Ovary (tissue), 9 donors: ENCODE measurements around the gene SREBF1. TPM values are rescaled to one million over a fixed set of nuclear protein-coding genes. Genes with fewer than 3 reads are reported as not detected.

Source experiments
- DNase-seq, 5 donors: peaks; one replicate each; pipeline ENCODE4 v3.0.0-alpha.2; 2019 to 2020
- H3K27ac ChIP-seq, 2 donors: fragments of 200-600 bp; one replicate each; pipeline versions ENCODE4 v1.5.1 to v1.8.0; 2019 to 2022
- H3K27me3 ChIP-seq: fragments of 200-600 bp; one replicate; pipeline ENCODE4 v1.8.0; 2022
- H3K36me3 ChIP-seq: fragments of 200-600 bp; sonication (generic); one replicate; pipeline ENCODE4 v1.5.1; 2019
- H3K4me1 ChIP-seq: one replicate; pipeline ENCODE4 v1.8.1; 2013; ENCODE audit warnings: mild to moderate bottlenecking, moderate library complexity; ENCODE audit not compliant: insufficient read depth
- H3K4me3 ChIP-seq: fragments of 200-600 bp; sonication (generic); one replicate; pipeline ENCODE4 v1.5.1; 2017
- H3K9me3 ChIP-seq, 2 donors: fragments of 200-600 bp in 1 of 2; sonication (generic) in 1 of 2; one replicate each; pipeline versions ENCODE4 v1.5.1 to v1.8.1; 2013 to 2019; ENCODE audit warnings: mild to moderate bottlenecking in 1 of 2, moderate library complexity in 1 of 2
- EP300 ChIP-seq: sonication (generic); formaldehyde crosslinking; IDR thresholded peaks from one replicate; pipeline ENCODE4 v1.6.1; 2017; ENCODE audit warnings: antibody characterized with exemption
- POLR2A ChIP-seq: fragments of 450-650 bp; IDR thresholded peaks from one replicate; pipeline ENCODE4 v1.6.1; 2017; ENCODE audit warnings: antibody characterized with exemption, mild to moderate bottlenecking, moderate library complexity
- WGBS, 3 donors: extraction: QIAGEN DNeasy Blood & Tissue Kit in 1 of 3; methylation state at CpG; one replicate each; pipeline versions ENCODE4 v1.1.5 to v1.1.7; 2013 to 2017; 5-methylcytosine and 5-hydroxymethylcytosine counted together
- intact Hi-C, 4 donors: fragments of 100-400 bp; cut with DNase I; formaldehyde crosslinking; loops; one replicate each; pipeline versions ENCODE4 v1.11.0 to v1.15.1; 2022 to 2023
- polyA plus RNA-seq, 2 donors: library from polyadenylated mRNA; stranded (reverse); fragments of 200-250 nt in 1 of 2; fragments of 350-450 nt in 1 of 2; fragmentation: Illumina TruSeq in 1 of 2; extraction: RNeasy Lipid Tissue Mini Kit (QIAGEN cat#74804) in 1 of 2; gene quantifications; one replicate each; pipeline ENCODE4 v1.2.3, GENCODE V29; 2013 to 2014
- total RNA-seq, 7 donors: library from RNA; depleted of rRNA in 2 of 7; stranded (reverse); fragments of >200 nt in 2 of 7; fragmentation: NEBNext Ultra II Directional in 3 of 7; extraction: Animal tissue kit (Norgen Biotek cat#: 25700) in 3 of 7; gene quantifications; one replicate each; pipeline versions ENCODE4 v1.1.0 to v1.2.4, GENCODE V29; 2016 to 2023
- TF ChIP-seq, protein P1 (sequence below), 3 donors: fragments of 450-650 bp in 2 of 3; fragments of 200-600 bp in 1 of 3; IDR thresholded peaks; one replicate each; pipeline versions ENCODE4 v1.5.1 to v1.8.0; 2016 to 2022; ENCODE audit warnings: antibody characterized with exemption in 3 of 3, mild to moderate bottlenecking in 1 of 3
- donor health status: DM: no; HTN: no; CAD: no; lungs with moderate emphysema.
- donor health status: DM: no; HTN: no; CAD: no.
- donor health status: Bipolar disorder and iron deficiency.
- donor health status: DM: yes; HTN: yes; CAD: no.
- donor health status: DM: no; HTN: no; CAD: no.
- donor health status: DM: yes; HTN: yes; CAD: no.

The SREBF1 gene
- total and polyA plus RNA-seq, 9 donors = 24.3 to 190 (median 88.2) TPM

DNA sequence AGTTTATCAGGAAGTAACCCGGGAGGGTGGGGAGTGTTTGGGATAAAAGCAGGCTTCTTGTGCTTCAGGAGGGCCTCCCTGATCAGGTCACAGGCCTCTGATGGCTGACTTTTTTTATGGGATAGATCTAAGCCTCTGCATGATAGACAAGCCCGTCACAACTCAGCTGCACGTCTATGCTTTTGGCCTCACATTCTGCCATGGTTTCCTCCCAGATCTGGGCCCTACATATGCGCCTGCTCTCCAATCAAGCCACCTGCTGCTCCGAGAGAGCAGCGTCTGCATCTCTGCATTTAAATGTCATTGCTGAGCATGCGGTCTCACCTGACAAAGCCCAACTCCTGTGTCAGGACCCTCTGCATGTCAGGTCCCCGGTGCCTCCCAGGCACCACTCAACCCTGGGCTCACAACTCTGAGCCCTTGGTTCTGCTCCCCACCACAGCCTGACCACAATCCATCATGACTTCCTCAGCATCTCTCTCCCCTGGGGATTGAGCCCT lies 45.3 kb upstream of the SREBF1 start:
- Histone ChIP-seq H3K4me3 (no peak overlapping the region), H3K9me3 (no peaks in the 10 kb centered on the region), H3K27me3 (no peaks in the 10 kb centered on the region), H3K4me1 (peaks cover 14% of the 10 kb centered on the region), H3K27ac (no peak overlapping the region), H3K36me3 (no peaks in the 10 kb centered on the region)
- TF ChIP-seq, protein P1, sequence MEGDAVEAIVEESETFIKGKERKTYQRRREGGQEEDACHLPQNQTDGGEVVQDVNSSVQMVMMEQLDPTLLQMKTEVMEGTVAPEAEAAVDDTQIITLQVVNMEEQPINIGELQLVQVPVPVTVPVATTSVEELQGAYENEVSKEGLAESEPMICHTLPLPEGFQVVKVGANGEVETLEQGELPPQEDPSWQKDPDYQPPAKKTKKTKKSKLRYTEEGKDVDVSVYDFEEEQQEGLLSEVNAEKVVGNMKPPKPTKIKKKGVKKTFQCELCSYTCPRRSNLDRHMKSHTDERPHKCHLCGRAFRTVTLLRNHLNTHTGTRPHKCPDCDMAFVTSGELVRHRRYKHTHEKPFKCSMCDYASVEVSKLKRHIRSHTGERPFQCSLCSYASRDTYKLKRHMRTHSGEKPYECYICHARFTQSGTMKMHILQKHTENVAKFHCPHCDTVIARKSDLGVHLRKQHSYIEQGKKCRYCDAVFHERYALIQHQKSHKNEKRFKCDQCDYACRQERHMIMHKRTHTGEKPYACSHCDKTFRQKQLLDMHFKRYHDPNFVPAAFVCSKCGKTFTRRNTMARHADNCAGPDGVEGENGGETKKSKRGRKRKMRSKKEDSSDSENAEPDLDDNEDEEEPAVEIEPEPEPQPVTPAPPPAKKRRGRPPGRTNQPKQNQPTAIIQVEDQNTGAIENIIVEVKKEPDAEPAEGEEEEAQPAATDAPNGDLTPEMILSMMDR (IDR thresholded peaks at IDR 0.05) = no peak
- intact Hi-C loops = loop anchor here in 1 of 4 donors (10.0 kb wide), 1 partner anchor 143 kb away; no protein-coding TSS in a partner anchor
- no peak for DNase-seq
- 83 to 89% (median 83%) methylated on average over 8 of the region's 8 CpGs for WGBS, 3 donors

DNA sequence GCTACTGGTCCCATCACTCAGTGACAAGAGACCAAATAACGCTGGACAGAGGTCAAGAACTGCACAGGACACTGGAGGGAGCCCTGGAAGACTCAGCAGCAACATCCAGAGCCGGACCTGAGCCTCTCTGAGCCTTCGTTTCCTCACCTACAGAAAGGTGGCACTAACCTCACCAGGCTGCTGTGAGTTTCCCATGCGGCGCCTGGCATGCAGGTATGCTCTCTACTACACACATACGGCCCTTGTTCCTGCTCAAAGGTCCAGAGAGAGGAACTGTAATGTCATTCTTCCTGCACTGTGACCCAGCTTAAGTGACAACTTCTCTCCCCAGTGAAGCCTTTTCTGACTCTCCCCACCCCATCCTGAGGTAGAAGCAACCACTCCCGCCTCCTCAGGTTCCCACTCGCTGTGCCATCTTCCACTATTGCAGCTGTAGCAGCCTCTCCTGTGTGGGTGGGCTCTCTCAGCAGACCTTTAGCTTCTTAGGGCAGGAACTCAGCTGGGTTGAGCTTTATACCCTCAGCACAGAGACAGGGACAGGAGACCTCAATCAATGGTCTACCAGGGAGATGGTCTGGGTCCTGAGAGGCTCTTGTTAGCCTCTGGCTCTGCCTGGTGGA lies 43.9 kb upstream of the SREBF1 start:
- Histone ChIP-seq H3K27ac (no peak overlapping the region), H3K36me3 (no peaks in the 10 kb centered on the region), H3K4me1 (peaks cover 21% of the 10 kb centered on the region), H3K4me3 (no peak overlapping the region), H3K9me3 (no peaks in the 10 kb centered on the region), H3K27me3 (no peaks in the 10 kb centered on the region)
- TF ChIP-seq, protein P1 (IDR thresholded peaks at IDR 0.05) = no peak
- TF ChIP-seq EP300 (no peak), POLR2A (no peak)
- WGBS, 3 donors = 95 to 97% (median 97%) methylated on average over 8 of the region's 8 CpGs
- DNase-seq = no peak
- intact Hi-C loops = loop anchor here in 1 of 4 donors (10.0 kb wide), 1 partner anchor 144 kb away; no protein-coding TSS in a partner anchor

DNA sequence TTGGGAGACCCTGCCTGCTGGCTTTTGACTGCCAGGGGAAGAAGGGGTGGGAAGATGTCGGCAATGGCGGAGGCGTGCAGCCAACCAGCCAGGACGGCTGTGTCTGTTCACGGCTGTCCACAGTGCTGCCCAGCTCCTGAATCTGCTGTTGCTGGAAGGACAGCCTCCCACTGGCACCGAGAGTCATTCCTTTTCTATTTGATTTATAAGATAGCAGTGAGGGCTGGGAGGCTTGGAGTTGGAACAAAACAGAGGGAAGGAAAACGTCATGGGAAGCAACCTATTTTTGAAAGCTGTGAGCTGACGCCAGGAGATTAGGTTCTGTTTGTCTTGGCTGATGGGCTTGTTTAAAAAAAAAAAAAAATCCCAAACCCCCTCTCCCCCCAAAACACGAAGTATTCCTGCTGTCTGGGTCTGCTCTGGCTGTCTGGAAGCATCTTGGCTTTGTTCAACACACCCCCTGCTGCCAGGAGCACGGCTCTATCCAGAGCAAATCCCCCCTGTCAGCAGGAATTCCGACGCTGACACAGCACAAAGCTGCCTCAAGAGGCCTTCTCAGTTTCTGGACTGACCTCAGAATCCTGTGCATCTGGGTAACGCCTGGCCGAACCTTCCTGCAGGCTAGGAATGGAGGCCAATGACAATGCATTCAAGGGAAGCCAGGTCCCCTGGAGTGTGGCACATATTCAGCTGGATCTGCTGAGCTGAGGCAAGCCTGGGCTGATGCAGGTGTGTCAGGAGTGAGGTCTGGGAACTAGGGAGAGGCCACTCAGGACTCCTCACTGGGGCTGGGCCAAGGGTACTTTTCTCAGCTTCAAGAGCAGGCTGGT lies 41.0 kb upstream of the SREBF1 start:
- peaks cover 21% of the 10 kb centered on the region for H3K4me1 ChIP-seq
- intact Hi-C loops = loop anchor here in 1 of 4 donors (10.0 kb wide), 1 partner anchor 137 kb away; no protein-coding TSS in a partner anchor
- H3K36me3 ChIP-seq = no peaks in the 10 kb centered on the region
- TF ChIP-seq POLR2A (no peak), EP300 (no peak)
- TF ChIP-seq, protein P1 (IDR thresholded peaks at IDR 0.05) = no peak
- H3K4me3 ChIP-seq = no peak overlapping the region
- peak overlapping the region; percentile 58 to 88 for H3K27ac ChIP-seq
- DNase-seq = peak; percentile 77 to 89 (median 86)
- H3K27me3 ChIP-seq = no peaks in the 10 kb centered on the region
- WGBS, 3 donors = 0 to 7% (median 1%) methylated on average over 14 of the region's 14 CpGs
- H3K9me3 ChIP-seq = no peaks in the 10 kb centered on the region

DNA sequence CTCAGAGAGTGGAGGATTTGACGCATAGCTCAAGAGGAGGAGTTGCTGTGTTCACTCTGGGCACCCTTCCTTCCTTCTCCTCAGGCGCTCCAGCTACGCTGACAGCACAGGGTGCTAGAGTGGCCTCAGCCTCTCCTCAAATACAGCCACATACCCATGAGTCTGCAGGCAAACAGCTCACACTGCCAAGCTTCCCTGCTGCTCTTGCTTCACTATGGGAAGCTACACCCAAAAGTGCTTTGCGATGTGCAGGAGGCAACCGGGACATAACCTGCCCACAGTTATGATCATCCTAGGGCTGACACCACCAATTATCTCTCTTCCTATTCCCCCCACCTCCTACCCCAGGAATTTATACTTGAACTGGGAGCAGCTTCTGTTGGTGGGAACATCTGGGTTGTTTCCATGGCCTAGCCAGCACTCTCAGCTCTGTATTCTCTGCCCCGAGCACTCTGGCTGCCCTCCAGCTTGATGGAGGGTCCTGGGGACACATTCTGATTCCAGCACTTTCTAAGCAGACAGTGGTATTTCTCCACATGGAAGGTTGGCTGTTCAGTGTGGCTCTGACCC lies 40.3 kb upstream of the SREBF1 start:
- Histone ChIP-seq H3K27me3 (no peaks in the 10 kb centered on the region), H3K27ac (peak overlapping the region; percentile 58 to 88), H3K9me3 (no peaks in the 10 kb centered on the region), H3K36me3 (no peaks in the 10 kb centered on the region), H3K4me1 (peaks cover 21% of the 10 kb centered on the region), H3K4me3 (no peak overlapping the region)
- WGBS, 3 donors = 10 to 41% (median 29%) methylated on average over 6 of the region's 6 CpGs
- intact Hi-C loops = loop anchor here in 1 of 4 donors (10.0 kb wide), 1 partner anchor 138 kb away; no protein-coding TSS in a partner anchor
- TF ChIP-seq EP300 (no peak), POLR2A (no peak)
- TF ChIP-seq, protein P1 (IDR thresholded peaks at IDR 0.05) = no peak
- peak; percentile 56 to 69 (median 60) for DNase-seq
